Glomerular endothelial cell (primary cell): Measurements from ENCODE around the gene CDH13. TPM values are rescaled to one million over a fixed set of nuclear protein-coding genes. Genes with fewer than 3 reads are reported as not detected.
A peak's percentile ranks its signal among the peaks of the same experiment; 100 is the strongest.

Source experiments
- DNase-seq: peaks from one replicate; pipeline ENCODE4 v3.0.0-alpha.2; 2011; ENCODE audit warnings: low read depth, low spot score; ENCODE audit errors: extremely low read depth
- total RNA-seq: library from RNA; depleted of rRNA; stranded (reverse); fragments of >200 nt; gene quantifications from 2 replicates; pipeline ENCODE4 v1.2.3, GENCODE V29; 2015

CDH13 gene
- total RNA-seq, 1 donor from 2014 or later = 111 TPM

- no peak for DNase-seq
These were observed 145.4 kb downstream of the CDH13 start for GRCh38 chr16:82772215-82772614.

DNA sequence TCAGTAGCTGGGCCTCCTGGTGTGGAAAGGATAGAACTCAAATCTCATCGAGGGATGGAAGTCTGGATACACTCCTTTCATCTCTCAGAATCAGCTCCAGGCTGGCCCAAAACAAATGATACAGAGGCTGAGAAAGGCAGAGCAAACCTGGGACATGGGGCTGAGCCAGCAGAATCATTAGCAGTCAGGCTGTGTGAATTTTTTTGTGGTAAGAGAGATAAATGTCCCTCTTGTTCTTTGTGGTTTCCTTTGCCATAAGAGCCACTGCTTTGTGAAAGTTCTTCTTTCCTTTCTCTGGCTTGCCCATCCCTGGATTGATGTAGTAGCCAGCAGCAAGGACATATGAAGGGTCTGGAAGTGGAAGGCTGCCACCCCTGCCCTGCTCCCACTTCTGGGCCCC is 146.2 kb downstream of the CDH13 start:
- DNase-seq = no peak

GRCh38 chr16:82776470-82777146 is 149.8 kb downstream of the CDH13 start:
- DNase-seq = no peak

GRCh38 chr16:82782715-82783251 is 156.0 kb downstream of the CDH13 start:
- DNase-seq = no peak

DNA sequence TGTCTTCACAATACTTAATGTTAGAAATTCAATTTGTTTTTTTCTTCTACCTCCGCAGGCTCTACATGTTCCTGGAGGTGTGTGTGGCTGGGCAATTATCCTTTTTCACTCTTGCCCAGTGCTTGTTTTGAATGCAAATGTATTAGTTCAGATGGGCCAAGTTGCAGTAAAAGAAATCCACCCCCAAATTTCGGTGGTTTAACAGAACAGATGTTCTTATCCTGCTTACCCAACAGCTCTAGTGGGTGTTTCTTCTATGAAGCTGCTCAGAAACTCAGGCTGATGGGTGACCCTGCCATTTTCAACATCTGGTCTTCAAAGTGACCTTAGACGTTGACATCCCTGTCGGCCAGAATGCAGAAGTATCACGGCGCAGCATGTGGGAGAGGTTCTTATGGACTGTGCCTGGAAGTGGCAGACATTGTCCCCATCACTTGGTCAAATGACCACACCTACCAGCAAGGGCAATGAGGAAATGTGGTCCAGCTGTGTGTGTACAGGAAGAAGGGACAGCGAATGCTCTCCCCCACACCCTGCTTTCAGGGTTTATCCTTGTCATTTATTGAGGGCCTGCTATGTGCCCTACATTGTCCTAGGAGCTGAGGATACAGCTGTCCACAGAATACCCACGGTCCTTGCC is 157.3 kb downstream of the CDH13 start:
- no peak for DNase-seq

- DNase-seq = no peak
These were observed 157.8 kb downstream of the CDH13 start for GRCh38 chr16:82784573-82784968.

GRCh38 chr16:82788225-82788624 is 161.5 kb downstream of the CDH13 start:
- DNase-seq = no peak

- DNase-seq = no peak
These were observed 162.2 kb downstream of the CDH13 start for GRCh38 chr16:82788919-82789318.

DNA sequence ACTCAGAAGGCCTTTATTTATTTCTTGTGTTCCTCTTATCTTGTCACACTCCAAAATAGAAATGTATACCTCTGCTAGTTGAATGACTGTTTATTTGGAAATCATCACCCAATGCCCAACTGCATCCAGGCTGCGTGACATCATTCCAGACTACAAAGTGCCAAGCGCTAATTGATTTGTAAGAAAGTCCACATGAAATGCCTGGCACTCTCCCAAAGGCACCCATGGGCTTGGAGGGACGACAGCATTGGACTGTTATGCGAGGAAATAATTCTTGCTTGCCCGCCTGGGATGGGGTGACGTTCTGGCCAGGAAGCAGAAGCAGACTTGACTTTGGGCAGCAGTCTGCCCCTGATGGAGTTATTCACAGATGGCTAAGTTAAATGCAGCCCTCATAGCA is 165.9 kb downstream of the CDH13 start:
- no peak for DNase-seq

- no peak for DNase-seq
These were observed 166.9 kb downstream of the CDH13 start for GRCh38 chr16:82793528-82794245.

- DNase-seq = no peak
These were observed 169.3 kb downstream of the CDH13 start for GRCh38 chr16:82796047-82796446.

GRCh38 chr16:82801361-82801760 is 174.6 kb downstream of the CDH13 start:
- DNase-seq = no peak

GRCh38 chr16:82805866-82806265 is 179.1 kb downstream of the CDH13 start:
- no peak for DNase-seq

DNA sequence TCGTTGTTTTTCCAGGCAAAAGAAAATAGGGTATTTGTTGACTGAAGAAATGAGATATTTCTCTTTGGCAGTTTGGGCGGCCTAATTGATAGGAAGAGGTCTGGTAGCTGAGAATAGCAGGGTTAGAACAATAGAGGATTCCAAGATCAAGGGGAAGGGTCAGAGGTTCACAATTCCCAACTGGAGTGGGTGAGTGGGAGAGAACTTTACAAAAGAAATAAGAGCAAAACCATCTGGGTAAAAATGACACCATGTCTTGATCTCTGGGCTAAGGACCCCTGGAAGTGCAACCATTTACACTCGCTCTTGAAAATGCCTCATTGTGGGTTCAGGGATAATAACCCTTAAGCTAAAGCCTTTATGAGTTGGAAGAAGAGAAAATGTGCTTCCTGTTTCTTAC is 180.5 kb downstream of the CDH13 start:
- no peak for DNase-seq

DNA sequence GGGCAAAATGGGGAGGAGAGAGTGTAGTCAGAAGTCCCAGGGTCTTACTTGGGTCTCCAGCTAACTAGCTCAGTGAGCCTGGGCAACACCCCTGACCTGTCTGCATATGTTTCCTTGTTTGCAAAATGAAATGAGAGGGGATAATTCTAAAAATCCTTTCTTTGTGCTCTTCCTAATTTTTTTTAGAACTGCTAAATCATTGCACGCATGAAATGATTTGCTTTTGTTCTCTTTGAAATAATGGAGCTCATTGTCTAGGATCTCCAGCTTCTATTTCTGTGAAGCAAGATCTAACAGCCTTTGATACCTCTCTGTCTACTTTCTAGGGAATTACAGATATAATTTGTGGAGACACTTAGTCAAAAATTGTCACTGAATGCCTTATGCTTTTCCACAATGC is 181.3 kb downstream of the CDH13 start:
- no peak for DNase-seq

DNA sequence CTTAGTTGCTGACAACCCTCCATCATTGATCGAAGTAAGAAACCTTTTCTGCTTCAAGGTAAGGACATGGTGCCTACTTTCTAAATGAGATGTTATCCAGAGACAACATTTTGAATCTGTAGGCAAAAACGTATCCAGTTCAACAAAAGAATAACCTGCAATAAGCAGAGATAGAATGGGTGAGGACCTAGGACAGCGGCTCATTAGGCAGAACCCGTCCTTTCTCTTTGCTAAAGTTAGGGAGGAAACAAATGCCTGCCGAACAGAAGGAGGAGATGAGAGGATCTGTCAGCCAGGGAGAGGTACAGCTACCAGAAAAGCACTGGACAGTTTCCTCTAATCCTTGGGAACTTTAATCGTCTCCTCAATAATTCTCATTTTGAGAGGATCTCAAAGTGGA is 183.3 kb downstream of the CDH13 start:
- no peak for DNase-seq

DNA sequence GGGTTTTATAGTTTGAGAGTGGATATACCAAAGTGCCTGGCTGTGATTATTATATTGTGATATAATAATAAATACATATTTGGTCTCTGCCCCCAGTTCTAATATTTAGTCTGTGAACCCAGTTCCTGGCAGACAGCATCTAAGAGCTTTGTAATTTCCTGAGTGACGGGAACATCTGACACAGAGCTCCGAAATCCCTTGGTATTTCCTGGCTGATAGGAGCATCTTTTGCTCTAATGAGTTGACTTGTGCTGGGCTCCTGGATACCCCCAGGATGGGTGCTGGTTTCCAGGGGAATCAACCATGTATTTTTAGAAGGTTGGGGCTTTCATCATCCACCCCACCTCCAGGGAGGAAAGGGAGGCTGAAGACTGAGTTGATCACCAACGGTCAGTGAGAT is 187.3 kb downstream of the CDH13 start:
- peak; percentile 14 for DNase-seq

- no peak for DNase-seq
These were observed 192.5 kb downstream of the CDH13 start for GRCh38 chr16:82819286-82819685.

GRCh38 chr16:82820855-82821254 is 194.1 kb downstream of the CDH13 start:
- DNase-seq = no peak

DNA sequence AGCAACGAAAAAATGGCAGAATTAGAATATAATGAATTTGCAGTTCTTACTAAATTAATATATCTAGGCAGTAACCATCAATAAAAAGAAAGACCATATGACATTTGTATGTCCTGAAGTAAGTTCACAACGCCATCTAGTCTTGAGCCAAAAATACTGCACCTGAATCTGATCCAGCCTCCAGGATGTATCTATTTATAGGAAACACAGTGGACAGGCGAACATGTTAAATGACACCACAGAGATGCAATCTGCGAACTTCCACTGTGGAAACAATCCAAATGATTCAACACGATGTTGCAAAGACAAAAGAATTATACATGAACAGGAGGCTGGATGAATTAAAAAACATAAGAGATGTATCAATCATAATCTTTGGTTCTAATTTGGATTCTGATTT is 197.6 kb downstream of the CDH13 start:
- DNase-seq = no peak

DNA sequence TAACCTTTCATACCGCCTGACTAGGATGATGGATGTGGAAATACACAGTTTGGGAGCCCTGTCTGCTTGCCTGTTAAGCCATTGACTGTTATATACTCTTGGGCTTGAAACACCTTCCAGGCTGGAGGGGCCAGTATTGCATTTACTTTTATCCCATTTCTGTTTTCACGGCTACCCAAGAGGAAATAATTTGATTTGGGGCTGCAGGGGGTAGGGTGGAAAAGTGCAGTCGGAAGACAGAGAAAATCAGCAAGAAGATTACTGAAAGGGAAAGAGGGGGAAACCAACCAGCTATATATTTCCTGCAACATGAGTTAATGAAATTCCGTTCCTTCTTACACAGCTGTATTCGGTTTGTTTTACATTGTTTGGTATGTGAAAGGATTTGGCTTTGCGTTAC is 202.5 kb downstream of the CDH13 start:
- DNase-seq = no peak

DNA sequence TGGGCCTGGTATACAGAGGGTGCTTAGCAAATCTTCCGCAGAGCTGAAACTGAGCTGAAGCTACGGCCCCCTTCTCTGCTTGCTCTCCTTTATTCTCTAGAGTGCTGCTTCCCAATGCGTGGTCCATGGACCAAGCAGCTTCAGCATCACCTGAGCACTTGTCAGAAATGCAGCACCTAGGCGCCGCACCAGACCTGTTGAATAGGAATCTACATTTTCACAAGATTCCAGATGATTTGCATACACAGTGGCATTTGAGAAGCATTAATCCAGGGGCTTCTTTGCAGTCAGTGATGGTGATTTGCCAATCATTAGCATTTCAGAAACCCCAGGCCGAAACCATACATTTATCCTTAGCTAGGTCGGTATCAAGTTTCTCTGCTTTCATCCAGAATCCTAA is 204.2 kb downstream of the CDH13 start:
- DNase-seq = no peak
